Measurements from ENCODE around the gene CDKL5. TPM values are rescaled to one million over a fixed set of nuclear protein-coding genes. Genes with fewer than 3 reads are reported as not detected.
A peak's percentile ranks its signal among the peaks of the same experiment; 100 is the strongest.
"Not testable (repeated sequence)": the region's sequence is repeated elsewhere in the genome, so short reads cannot be mapped to it uniquely, and the experiment has no call there.

CDKL5 gene
- total RNA-seq, 1 experiment from 2014 or later: 0.34 TPM

DNA sequence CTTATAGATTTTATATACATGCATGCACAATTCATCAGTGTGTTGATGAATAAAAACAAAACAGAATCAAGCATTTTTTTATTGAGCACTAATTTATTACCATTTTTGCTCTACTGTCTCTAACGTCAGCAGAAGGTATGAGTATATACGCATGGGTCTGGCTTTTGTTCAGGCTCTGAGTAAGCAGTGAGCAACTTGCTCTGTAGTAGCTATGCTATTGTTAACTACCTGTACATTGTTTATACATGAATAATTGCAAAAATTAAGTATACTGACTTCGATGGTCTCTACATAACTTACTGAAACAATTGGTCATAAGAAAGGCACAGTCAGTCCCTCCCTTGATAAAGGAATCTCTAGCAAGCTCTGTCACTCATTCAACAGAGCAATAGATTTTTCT lies 123.6 kb downstream of the CDKL5 start:
- DNase-seq (ENCODE audit: low read depth): no peak
- in situ Hi-C loops (cut with HindIII; ENCODE audit: low pct_unique_long_range_greater_than_20kb, low sequenced_read_pairs): no loop called here

DNA sequence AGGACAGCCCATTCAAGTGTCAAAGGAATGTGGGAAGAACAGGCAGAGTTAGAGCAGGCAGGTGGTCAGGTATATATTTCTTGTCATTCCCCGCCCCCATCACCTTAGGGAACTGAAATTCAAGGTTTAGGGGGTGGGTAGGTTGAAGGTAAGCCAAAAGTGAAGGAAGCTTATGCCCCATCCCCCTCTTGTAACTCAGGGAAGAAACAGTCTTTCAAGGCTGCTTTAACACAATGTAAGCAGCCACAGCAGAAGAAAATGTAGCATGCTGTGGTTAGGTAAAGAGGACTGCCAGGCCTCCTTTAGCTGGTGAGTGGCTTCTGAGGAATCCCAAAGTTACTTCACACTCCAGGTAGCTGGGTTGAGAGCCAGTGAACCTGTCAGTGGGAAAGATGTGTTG lies 124.2 kb downstream of the CDKL5 start:
- in situ Hi-C loops (cut with HindIII; ENCODE audit: low pct_unique_long_range_greater_than_20kb, low sequenced_read_pairs): no loop called here
- DNase-seq (ENCODE audit: low read depth): no peak

DNA sequence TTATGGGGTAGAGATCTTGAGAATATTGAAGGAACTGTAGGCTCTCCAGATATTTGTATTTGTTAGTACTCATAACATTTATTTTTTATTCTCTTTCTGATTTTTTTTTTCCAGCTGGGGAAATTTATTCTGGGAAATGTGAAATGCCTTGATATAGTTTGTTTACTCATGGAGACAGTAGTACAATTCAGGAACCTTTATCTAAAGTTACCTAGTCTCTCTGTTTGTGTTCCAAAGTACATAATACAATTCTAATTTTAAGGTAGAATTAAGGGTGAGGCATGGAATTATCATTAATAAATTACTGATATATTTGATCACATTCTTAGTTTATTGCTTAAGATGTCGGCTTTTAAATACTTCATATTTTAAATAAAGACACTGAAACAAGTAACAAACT lies 132.5 kb downstream of the CDKL5 start:
- in situ Hi-C loops (cut with HindIII; ENCODE audit: low pct_unique_long_range_greater_than_20kb, low sequenced_read_pairs): no loop called here
- DNase-seq (ENCODE audit: low read depth): no peak

DNA sequence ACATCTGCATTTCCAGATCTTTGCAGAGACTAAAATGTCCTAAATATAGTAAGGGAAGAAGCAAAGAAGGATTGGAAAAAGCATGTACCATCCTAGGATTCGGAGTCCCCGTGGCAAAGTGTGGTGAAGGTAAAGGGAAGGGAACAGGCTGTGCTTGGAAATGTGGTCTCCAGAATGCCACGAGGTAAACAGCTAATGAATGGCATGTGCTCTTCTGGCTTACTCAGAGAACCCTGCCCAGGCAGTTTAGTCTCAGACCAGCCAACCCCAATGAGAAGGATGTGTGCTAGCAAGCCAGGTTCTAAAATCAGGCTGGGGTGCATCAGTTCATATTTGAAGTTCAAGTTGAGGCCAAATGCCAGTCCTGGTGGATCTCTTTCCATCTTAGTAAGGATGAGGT lies 133.4 kb downstream of the CDKL5 start:
- in situ Hi-C loops (cut with HindIII; ENCODE audit: low pct_unique_long_range_greater_than_20kb, low sequenced_read_pairs): no loop called here
- no peak for DNase-seq (ENCODE audit: low read depth)

DNA sequence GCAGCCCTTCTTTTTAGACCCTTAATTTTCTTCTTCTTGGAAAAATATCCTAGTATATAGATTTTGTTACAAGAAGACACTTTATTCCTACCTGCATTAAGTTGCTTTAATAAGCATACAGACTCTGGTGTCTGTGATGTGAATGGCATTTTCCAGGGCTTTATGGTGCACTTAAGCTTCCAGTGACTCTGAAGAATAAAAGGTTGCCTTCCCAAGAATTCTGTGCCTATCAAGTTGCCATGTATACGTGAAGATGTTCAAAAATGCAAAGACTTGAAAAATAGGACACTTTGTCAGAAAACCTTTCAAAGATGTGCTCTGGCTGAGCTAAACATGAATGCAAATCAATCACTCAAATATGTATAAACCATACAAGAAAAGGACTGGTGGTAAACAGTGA lies 135.6 kb downstream of the CDKL5 start:
- in situ Hi-C loops (cut with HindIII; ENCODE audit: low pct_unique_long_range_greater_than_20kb, low sequenced_read_pairs): no loop called here
- DNase-seq (ENCODE audit: low read depth): no peak

DNA sequence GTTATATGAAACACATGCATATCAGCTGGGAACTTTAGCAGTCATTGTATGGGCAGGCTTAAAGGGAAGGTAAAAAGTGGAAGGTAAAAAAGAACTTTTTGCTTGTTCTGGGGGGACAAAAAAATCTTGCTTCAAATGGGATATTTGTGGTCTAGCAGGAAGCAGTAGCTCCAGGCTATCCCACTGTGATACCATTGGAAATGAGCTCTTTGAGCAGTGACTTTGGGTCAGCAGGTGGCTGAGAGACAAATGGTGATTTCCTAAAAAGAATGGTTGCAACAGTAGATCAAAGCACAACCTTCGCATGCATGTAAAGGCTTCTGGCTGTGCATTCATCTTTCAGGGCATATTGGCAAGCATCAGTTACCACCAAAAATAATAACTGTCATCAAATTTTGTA lies 140.3 kb downstream of the CDKL5 start:
- in situ Hi-C loops (cut with HindIII; ENCODE audit: low pct_unique_long_range_greater_than_20kb, low sequenced_read_pairs): no loop called here
- no peak for DNase-seq (ENCODE audit: low read depth)

DNA sequence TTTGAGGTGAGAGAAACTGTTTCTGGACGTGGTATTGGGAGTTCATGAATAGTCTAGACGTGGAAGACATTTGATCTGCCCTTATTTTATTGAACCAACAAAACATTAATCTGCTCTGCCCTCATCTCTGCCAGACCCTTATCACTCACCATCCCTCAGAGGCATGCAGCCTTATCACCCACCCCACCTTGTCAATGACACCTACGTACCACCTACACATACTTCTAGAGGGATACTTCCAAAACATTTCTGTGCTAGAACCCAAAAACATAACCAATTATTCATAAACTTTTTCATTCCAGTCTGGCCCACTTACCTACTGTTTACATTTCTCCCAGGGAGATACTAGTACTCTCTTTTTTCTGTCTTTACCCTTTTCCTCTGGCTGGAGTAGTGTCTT lies 141.3 kb downstream of the CDKL5 start:
- no peak for DNase-seq (ENCODE audit: low read depth)
- in situ Hi-C loops (cut with HindIII; ENCODE audit: low pct_unique_long_range_greater_than_20kb, low sequenced_read_pairs): no loop called here

DNA sequence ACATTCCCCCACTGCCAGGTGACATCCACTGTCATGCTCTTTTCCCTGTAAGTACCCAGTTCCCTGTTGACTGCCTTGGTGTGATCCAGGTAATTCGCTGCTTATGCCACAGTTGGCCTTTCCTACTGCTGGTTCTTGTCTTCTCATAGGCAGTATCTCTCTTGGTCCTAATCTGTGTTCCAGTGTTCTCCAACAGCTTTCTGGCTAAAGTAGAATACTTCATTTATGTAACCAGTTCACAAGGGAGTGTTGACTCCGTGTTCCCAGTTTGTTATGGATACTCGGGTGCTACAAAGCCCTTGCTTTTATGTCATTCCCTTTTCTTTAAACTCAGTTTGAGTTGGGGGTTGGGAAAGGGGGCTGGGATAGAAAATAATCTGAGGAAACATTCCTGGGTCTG lies 148.1 kb downstream of the CDKL5 start:
- DNase-seq (ENCODE audit: low read depth): no peak
- in situ Hi-C loops (cut with HindIII; ENCODE audit: low pct_unique_long_range_greater_than_20kb, low sequenced_read_pairs): no loop called here

DNA sequence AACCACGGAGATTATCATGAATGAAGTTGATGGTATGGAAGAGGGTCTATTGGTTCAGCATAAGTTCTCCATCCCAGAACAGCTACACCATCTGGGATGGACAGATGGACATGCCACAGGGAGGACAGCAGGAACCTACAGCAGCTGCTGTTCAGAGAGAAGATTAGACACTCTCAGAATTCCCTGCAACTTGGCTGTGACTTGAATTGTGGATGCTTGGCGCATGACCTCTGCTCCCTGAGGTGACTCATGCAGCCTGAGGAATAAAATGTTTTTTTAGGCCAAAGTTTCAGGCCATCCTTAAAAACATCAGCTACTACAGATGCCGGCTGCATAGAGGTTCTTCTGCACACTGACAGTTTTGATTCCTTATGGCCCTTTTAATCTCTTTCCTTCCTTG lies 149.2 kb downstream of the CDKL5 start:
- peak; percentile 10 for DNase-seq (ENCODE audit: low read depth)
- in situ Hi-C loops (cut with HindIII; ENCODE audit: low pct_unique_long_range_greater_than_20kb, low sequenced_read_pairs): no loop called here

DNA sequence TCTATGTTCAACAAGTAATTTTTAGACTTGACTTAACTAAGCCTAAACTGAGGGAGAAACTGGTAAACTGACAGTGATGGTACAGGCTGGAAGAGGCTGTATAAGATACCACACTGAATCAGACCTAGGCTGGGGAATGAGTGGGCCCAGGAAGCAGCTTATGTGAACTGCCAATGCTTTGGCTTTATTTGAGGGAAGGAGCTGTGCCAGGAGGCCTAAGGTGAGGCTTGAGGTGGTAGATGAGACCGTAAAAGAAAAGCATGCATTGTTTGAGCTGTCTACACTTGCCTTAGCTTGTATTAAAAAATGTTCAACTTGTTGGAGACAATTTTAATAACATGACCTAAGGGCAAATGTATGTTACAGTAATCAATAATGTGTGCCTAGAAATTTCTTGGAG lies 150.3 kb downstream of the CDKL5 start:
- no peak for DNase-seq (ENCODE audit: low read depth)
- in situ Hi-C loops (cut with HindIII; ENCODE audit: low pct_unique_long_range_greater_than_20kb, low sequenced_read_pairs): no loop called here

DNA sequence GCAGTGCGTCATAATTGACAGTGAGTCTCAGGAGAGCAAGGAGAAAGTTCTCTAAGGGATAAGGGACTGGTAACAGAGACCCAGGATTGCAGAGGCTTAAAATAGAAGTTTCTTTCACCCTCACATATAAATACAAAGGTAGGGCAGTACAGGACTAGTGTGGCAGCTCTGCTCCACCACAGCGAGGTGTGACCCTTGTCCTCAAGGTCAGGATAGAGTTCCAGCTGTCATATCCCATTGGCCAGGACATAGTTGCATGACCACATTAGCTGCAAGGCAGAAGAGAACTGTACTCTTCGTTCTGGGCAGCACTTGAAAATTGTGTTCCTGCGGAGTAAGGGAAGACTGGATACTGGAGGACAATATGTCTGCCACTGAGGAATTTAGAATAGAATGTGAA lies 152.0 kb downstream of the CDKL5 start:
- DNase-seq (ENCODE audit: low read depth): no peak
- in situ Hi-C loops (cut with HindIII; ENCODE audit: low pct_unique_long_range_greater_than_20kb, low sequenced_read_pairs): no loop called here

DNA sequence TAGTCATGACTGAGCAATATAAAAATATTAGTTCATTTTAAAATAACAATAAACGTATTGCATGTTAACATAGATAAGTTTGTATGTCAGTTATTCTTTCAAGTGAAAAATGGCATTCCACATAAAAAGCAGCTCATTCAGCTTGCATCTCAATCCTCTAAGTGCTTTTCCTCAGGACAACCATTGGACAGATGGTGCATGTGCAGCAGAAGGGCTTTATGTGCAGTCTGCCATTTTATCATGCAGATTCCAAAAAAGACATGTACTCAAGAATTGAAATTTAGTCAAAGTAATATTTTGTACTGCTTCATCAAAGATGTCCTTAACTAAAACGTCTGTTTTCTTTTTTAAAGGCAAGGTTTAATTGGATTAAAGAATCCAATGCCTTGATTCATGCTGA lies 153.1 kb downstream of the CDKL5 start:
- in situ Hi-C loops (cut with HindIII; ENCODE audit: low pct_unique_long_range_greater_than_20kb, low sequenced_read_pairs): no loop called here
- no peak for DNase-seq (ENCODE audit: low read depth)

DNA sequence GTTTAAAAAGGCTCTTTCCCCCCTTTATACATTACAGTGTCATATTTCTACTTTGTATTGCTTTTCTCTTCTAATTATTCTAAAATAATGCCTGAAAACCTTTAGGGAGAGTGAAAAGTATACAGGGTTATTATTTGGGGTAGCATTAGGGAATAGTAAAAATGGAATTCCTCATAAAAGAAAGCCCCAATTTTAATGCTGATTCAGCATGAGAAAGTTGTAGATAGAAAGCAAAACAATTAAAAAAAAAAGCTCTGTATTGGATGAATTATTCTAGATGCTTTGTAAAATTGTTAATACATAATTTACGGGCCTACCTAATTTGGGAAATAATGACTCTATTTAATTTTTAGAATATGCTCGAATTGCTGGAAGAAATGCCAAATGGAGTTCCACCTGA lies 154.1 kb downstream of the CDKL5 start:
- no peak for DNase-seq (ENCODE audit: low read depth)
- in situ Hi-C loops (cut with HindIII; ENCODE audit: low pct_unique_long_range_greater_than_20kb, low sequenced_read_pairs): no loop called here

DNA sequence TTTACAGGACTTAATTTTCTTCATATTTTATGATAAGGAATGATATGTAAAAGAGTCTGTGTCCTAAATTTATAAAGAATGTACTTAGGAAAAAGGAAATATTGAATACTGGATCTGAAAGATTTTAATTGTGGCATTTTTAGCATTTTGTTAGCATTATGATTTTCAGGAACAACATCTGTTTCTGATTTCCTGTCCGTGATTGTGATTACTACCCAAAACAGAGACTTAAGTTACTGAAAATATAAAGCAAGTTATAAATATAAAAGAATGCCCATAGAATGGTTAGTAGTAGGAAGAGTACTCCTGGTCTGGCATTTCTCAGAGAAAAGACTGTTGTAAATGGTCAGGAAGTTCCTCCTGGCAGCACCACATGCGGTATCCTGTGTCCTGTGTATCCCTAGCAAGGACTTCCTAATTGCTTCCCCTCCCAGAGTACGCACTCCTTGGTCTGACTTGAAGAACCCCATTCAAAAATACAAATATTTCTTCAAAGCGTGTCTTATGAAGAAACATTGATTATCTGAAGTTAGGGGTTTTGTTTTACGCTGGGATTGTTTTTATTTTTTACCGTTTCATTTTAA lies 157.6 kb downstream of the CDKL5 start:
- in situ Hi-C loops (cut with HindIII; ENCODE audit: low pct_unique_long_range_greater_than_20kb, low sequenced_read_pairs): no loop called here
- DNase-seq (ENCODE audit: low read depth): no peak

DNA sequence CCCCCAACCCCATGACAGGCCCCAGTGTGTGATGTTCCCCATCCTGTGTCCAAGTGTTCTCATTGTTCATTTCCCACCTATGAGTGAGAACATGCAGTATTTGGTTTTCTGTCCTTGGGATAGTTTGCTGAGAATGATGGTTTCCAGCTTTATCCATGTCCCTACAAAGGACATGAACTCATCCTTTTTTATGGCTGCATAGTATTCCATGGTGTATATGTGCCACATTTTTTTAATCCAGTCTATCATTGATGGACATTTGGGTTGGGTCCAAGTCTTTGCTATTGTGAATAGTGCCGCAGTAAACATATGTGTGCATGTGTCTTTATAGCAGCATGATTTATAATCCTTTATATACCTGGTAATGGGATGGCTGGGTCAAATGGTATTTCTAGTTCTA lies 163.9 kb downstream of the CDKL5 start:
- in situ Hi-C loops (cut with HindIII; ENCODE audit: low pct_unique_long_range_greater_than_20kb, low sequenced_read_pairs); DNase-seq (ENCODE audit: low read depth): not testable (repeated sequence)

DNA sequence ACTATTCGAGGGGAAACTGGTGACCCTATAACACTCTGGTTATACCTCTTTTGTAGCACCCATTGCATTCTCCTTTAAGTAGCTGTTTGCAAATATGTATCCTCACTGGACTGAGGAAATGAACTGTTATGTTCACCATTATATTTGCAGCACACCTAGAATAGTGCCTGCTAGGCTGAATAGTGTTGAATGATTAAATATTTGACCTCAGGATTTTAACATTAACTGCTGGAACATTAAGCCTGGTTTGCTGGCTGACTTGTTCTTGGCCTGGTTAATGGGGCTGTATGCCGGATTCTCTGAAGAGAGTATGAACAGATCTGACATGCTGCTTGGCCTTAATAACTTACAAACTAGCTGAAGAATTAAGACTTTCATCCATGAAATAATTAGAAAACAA lies 166.4 kb downstream of the CDKL5 start:
- in situ Hi-C loops (cut with HindIII; ENCODE audit: low pct_unique_long_range_greater_than_20kb, low sequenced_read_pairs): no loop called here
- DNase-seq (ENCODE audit: low read depth): no peak

DNA sequence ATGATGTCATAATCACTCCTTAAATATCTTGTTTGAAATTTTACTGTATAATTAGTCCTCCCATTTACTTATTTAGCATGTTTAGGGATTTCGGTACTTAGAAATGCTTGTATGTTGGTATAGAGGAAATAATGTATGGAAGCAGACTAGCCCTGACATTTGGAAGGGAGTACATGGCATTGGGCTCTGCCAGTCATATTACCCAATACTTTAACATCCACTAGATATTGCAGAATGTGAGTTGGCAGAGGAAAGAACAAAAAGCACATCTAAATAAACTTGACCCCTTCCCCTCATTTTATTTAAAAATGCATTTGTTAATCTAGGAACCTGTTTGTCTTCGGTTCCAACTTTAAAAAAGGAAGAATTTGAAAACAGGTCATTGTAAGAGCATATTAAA lies 168.7 kb downstream of the CDKL5 start:
- in situ Hi-C loops (cut with HindIII; ENCODE audit: low pct_unique_long_range_greater_than_20kb, low sequenced_read_pairs): no loop called here
- no peak for DNase-seq (ENCODE audit: low read depth)

DNA sequence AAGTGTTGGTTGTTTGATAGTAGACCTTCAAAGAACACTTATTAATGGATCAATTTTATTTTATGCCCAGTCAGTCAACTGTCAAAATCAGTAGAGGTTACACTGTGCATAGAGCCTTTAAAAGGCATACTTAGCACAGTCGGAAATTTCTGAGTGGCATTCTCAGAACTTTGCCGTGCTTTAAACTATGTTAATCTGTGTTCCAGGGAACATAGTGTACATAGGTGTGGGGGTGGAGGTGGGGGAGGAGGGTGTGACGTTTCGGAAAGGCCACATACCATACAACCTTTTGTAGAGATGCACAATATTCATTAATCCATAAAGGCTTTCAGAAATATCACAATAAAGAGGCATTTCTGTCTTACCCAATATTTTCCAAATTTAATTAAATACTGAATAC lies 170.7 kb downstream of the CDKL5 start:
- DNase-seq (ENCODE audit: low read depth): no peak
- in situ Hi-C loops (cut with HindIII; ENCODE audit: low pct_unique_long_range_greater_than_20kb, low sequenced_read_pairs): no loop called here

DNA sequence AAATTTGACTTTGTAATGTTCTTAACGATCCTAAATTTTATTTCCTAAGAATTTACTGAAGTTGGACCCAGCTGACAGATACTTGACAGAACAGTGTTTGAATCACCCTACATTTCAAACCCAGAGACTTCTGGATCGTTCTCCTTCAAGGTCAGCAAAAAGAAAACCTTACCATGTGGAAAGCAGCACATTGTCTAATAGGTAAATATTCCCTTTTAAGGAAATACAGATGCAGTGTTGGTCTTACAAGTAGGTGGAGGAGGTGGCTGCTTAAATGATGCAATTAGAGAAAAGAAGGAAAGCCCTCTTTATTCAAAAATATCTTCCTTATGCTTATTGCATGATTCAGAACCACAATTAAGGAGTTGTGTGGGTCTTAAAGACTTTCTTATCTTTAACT lies 173.0 kb downstream of the CDKL5 start:
- DNase-seq (ENCODE audit: low read depth): no peak
- in situ Hi-C loops (cut with HindIII; ENCODE audit: low pct_unique_long_range_greater_than_20kb, low sequenced_read_pairs): no loop called here

DNA sequence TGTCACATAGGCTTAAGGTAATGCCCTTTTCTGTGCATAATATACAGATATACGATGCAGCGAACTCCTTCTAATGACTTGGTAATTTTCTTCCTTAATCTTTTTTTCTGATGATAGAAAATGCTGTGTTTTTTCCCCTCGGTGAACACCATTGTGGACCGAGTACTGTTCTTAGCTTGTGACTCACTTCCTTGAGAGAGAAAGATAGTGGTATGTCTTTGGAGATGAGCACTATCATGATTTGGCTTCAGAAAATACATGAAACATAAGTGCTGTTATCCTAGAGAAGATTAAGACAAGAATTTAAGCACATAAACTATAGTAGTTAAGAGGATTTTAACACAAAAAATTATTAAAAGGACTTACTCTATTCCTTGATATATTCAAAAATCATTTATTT lies 182.6 kb downstream of the CDKL5 start:
- in situ Hi-C loops (cut with HindIII; ENCODE audit: low pct_unique_long_range_greater_than_20kb, low sequenced_read_pairs): no loop called here
- DNase-seq (ENCODE audit: low read depth): no peak

All from Caki2 (cell line).